IMR-90 (cell line): Measurements from ENCODE around the gene ASPA. TPM values are rescaled to one million over a fixed set of nuclear protein-coding genes. Genes with fewer than 3 reads are reported as not detected.

Source experiments
- ATAC-seq: fragments of 200-7000 bp; cut with Tn5 transposase; 2 replicates; pipeline ENCODE4 v1.9.1; 2020; ENCODE audit warnings: low read depth, mild to moderate bottlenecking, moderate library complexity
- BruUV-seq: library from RNA; stranded (reverse); fragments of 400-500 nt; replicated peaks from 2 replicates; lab custom pipeline; 2021; lab: Mats Ljungman, UMichigan
- CTCF ChIA-PET: fragments of 300-600 bp; formaldehyde crosslinking; extraction: SDS; loops from one replicate; lab custom pipeline; 2021; ENCODE audit warnings: antibody characterized with exemption; lab: Yijun Ruan, JAX
- POLR2A ChIA-PET: fragments of 300-600 bp; sonication (Branson Sonifier 250); formaldehyde crosslinking; loops from one replicate; lab custom pipeline; 2022; ENCODE audit warnings: antibody characterized with exemption; ENCODE audit not compliant: unreplicated experiment; lab: Charles Lee
- DNase-seq: peaks from one replicate; pipeline ENCODE4 v3.0.0; 2013
- H2AFZ ChIP-seq: replicated peaks from 2 replicates; pipeline ENCODE3; 2013; ENCODE audit warnings: low read length, mild to moderate bottlenecking; ENCODE audit not compliant: poor library complexity
- H2AK5ac ChIP-seq: 2 replicates; pipeline ENCODE4 v1.6.1; 2013; ENCODE audit warnings: low read depth, low read length, inconsistent platforms
- H2AK9ac ChIP-seq: replicated peaks from 2 replicates; pipeline ENCODE3; 2013; ENCODE audit warnings: mild to moderate bottlenecking, low read depth, low read length, moderate library complexity; ENCODE audit not compliant: poor library complexity
- H2BK120ac ChIP-seq: 2 replicates; pipeline ENCODE4 v1.6.1; 2013; ENCODE audit warnings: low read depth, low read length, inconsistent platforms
- H2BK15ac ChIP-seq: 3 replicates; pipeline ENCODE4 v1.6.1; 2013; ENCODE audit warnings: low read depth, low read length, inconsistent platforms
- H2BK20ac ChIP-seq: 2 replicates; pipeline ENCODE4 v1.6.1; 2013; ENCODE audit warnings: low read depth, mild to moderate bottlenecking, inconsistent platforms, low read length, moderate library complexity
- H2BK5ac ChIP-seq: 2 replicates; pipeline ENCODE4 v1.6.1; 2013; ENCODE audit warnings: mild to moderate bottlenecking, low read depth, low read length, inconsistent platforms; ENCODE audit not compliant: poor library complexity, severe bottlenecking
- H3K14ac ChIP-seq: replicated peaks from 2 replicates; pipeline ENCODE4 v1.6.1; 2013; ENCODE audit warnings: low read depth, low read length, inconsistent platforms
- H3K18ac ChIP-seq: 2 replicates; pipeline ENCODE4 v1.6.1; 2013; ENCODE audit warnings: low read depth, low read length, control low read depth
- H3K23ac ChIP-seq: 2 replicates; pipeline ENCODE4 v1.6.1; 2013; ENCODE audit warnings: low read depth, low read length, inconsistent platforms
- H3K27ac ChIP-seq: 2 replicates; pipeline ENCODE4 v1.5.1; 2013; ENCODE audit warnings: mild to moderate bottlenecking, control low read depth, low read length; ENCODE audit not compliant: insufficient read depth
- H3K27me3 ChIP-seq: 2 replicates; pipeline ENCODE4 v1.6.1; 2013; ENCODE audit warnings: low read length; ENCODE audit not compliant: control insufficient read depth, insufficient read depth
- H3K36me3 ChIP-seq: 2 replicates; pipeline ENCODE4 v1.6.1; 2013; ENCODE audit warnings: low read length, mixed read lengths; ENCODE audit not compliant: control insufficient read depth, insufficient read depth
- H3K4ac ChIP-seq: 2 replicates; pipeline ENCODE4 v1.6.1; 2013; ENCODE audit warnings: low read depth, low read length, inconsistent platforms
- H3K4me1 ChIP-seq: 2 replicates; pipeline ENCODE4 v1.6.1; 2013; ENCODE audit warnings: low read length, mixed read lengths; ENCODE audit not compliant: control insufficient read depth, insufficient read depth
- H3K4me2 ChIP-seq: 2 replicates; pipeline ENCODE4 v1.6.1; 2013; ENCODE audit warnings: low read depth, mild to moderate bottlenecking, control low read depth, low read length, moderate library complexity
- H3K4me3 ChIP-seq: 2 replicates; pipeline ENCODE4 v1.5.1; 2013; ENCODE audit warnings: low read depth, mild to moderate bottlenecking, control low read depth, low read length, moderate library complexity; ENCODE audit not compliant: insufficient read depth
- H3K56ac ChIP-seq: 2 replicates; pipeline ENCODE4 v1.6.1; 2013; ENCODE audit warnings: low read length, inconsistent platforms; ENCODE audit not compliant: insufficient read depth; ENCODE audit errors: extremely low read depth
- H3K79me1 ChIP-seq, 2 experiments: 2 replicates each; pipeline ENCODE4 v1.6.1; 2013; ENCODE audit warnings: low read length in 2 of 2, inconsistent platforms in 1 of 2, low read depth in 1 of 2
- H3K9ac ChIP-seq: 2 replicates; pipeline ENCODE4 v1.6.1; 2013; ENCODE audit warnings: low read depth, low read length, control low read depth
- H3K9me1 ChIP-seq: 2 replicates; pipeline ENCODE4 v1.6.1; 2013; ENCODE audit warnings: low read length, inconsistent platforms; ENCODE audit not compliant: insufficient read depth
- H3K9me3 ChIP-seq: 2 replicates; pipeline ENCODE4 v1.6.1; 2013; ENCODE audit warnings: low read length; ENCODE audit not compliant: control insufficient read depth, insufficient read depth
- H4K20me1 ChIP-seq: 2 replicates; pipeline ENCODE4 v1.6.1; 2013; ENCODE audit warnings: low read length, inconsistent platforms; ENCODE audit not compliant: insufficient read depth
- H4K5ac ChIP-seq: 2 replicates; pipeline ENCODE4 v1.6.1; 2013; ENCODE audit warnings: mild to moderate bottlenecking, low read depth, low read length, control low read depth
- H4K8ac ChIP-seq, 2 experiments: 2 replicates each; pipeline ENCODE4 v1.6.1; 2013; ENCODE audit warnings: low read depth in 2 of 2, low read length in 2 of 2, control low read depth in 1 of 2, inconsistent platforms in 1 of 2
- H4K91ac ChIP-seq: 2 replicates; pipeline ENCODE4 v1.6.1; 2013; ENCODE audit warnings: low read depth, low read length, inconsistent platforms; ENCODE audit not compliant: insufficient read depth
- BHLHE40 ChIP-seq: fragments of 150-350 bp; IDR thresholded peaks from 2 replicates; pipeline ENCODE4 v1.6.1; 2016; ENCODE audit warnings: mild to moderate bottlenecking, low read depth, low read length
- CEBPB ChIP-seq: IDR thresholded peaks from 2 replicates; pipeline ENCODE4 v1.6.1; 2012; ENCODE audit warnings: low read depth, low read length, improper control_type of control experiment
- CHD1 ChIP-seq: IDR thresholded peaks from 2 replicates; pipeline ENCODE4 v1.6.1; 2012; ENCODE audit warnings: low read depth, low read length, improper control_type of control experiment
- CTCF ChIP-seq: conservative IDR thresholded peaks from 2 replicates; pipeline ENCODE4 v1.5.1; 2012; ENCODE audit warnings: mild to moderate bottlenecking, low read depth, low read length, improper control_type of control experiment
- ELK1 ChIP-seq: fragments of 150-350 bp; IDR thresholded peaks from 2 replicates; pipeline ENCODE4 v1.6.1; 2016; ENCODE audit warnings: low read depth, mild to moderate bottlenecking, low read length, moderate library complexity, borderline replicate concordance
- FOS ChIP-seq: fragments of 150-350 bp; IDR thresholded peaks from 2 replicates; pipeline ENCODE4 v1.6.1; 2016; ENCODE audit warnings: low read depth, low read length
- MAFK ChIP-seq: IDR thresholded peaks from 2 replicates; pipeline ENCODE4 v1.6.1; 2012; ENCODE audit warnings: low read depth, low read length, improper control_type of control experiment
- MAZ ChIP-seq: IDR thresholded peaks from 2 replicates; pipeline ENCODE4 v1.6.1; 2012; ENCODE audit warnings: low read depth, mild to moderate bottlenecking, low read length, improper control_type of control experiment, moderate library complexity, borderline replicate concordance
- MXI1 ChIP-seq: IDR thresholded peaks from 2 replicates; pipeline ENCODE4 v1.6.1; 2012; ENCODE audit warnings: low read depth, mild to moderate bottlenecking, low read length, moderate library complexity, borderline replicate concordance
- NFE2L2 ChIP-seq: fragments of 150-350 bp; IDR thresholded peaks from 2 replicates; pipeline ENCODE4 v1.6.1; 2016; ENCODE audit warnings: low read depth, mild to moderate bottlenecking, low read length
- POLR2A ChIP-seq: IDR thresholded peaks from 2 replicates; pipeline ENCODE4 v1.6.1; 2012; ENCODE audit warnings: mild to moderate bottlenecking, low read depth, low read length
- RAD21 ChIP-seq: IDR thresholded peaks from 2 replicates; pipeline ENCODE4 v1.6.1; 2012; ENCODE audit warnings: low read length, improper control_type of control experiment
- RCOR1 ChIP-seq: IDR thresholded peaks from 2 replicates; pipeline ENCODE4 v1.6.1; 2012; ENCODE audit warnings: mild to moderate bottlenecking, low read length, improper control_type of control experiment; ENCODE audit not compliant: insufficient replicate concordance
- RFX5 ChIP-seq: IDR thresholded peaks from 2 replicates; pipeline ENCODE4 v1.8.0; 2012; ENCODE audit warnings: low read depth, mild to moderate bottlenecking, low read length, moderate library complexity
- SMC3 ChIP-seq: fragments of 150-350 bp; IDR thresholded peaks from 2 replicates; pipeline ENCODE4 v1.6.1; 2016; ENCODE audit warnings: low read depth, mild to moderate bottlenecking, antibody characterized with exemption, low read length, moderate library complexity
- WGBS, 2 experiments: methylation state at CpG; one replicate each; pipeline versions ENCODE4 v1.1.5 to v1.1.7; 2013; ENCODE audit warnings: missing lambda C conversion rate in 2 of 2; ENCODE audit not compliant: insufficient read length in 1 of 2; ENCODE audit errors: extremely low coverage in 2 of 2; 5-methylcytosine and 5-hydroxymethylcytosine counted together
- dilution Hi-C: fragments of 300-500 bp; cut with HindIII; formaldehyde crosslinking; loops from one replicate; pipeline ENCODE4 v1.14.3; 2018; ENCODE audit warnings: low sequenced_read_pairs; ENCODE audit not compliant: unreplicated experiment
- in situ Hi-C: fragments of 300-500 bp; cut with MboI; formaldehyde crosslinking; loops from 3 replicates; pipeline ENCODE4 v1.14.3; 2019; ENCODE audit warnings: low sequenced_read_pairs, inconsistent platforms, mixed read lengths
- intact Hi-C: fragments of 100-400 bp; cut with micrococcal nuclease; formaldehyde crosslinking; loops from 2 replicates; pipeline ENCODE4 v1.10.0; 2022
- polyA plus RNA-seq, 3 experiments: library from polyadenylated mRNA; depleted of rRNA; stranded (reverse); fragments of >200 nt; gene quantifications; 2 replicates each; pipeline ENCODE4 v1.2.3, GENCODE V29; 2012; ENCODE audit warnings: low replicate concordance in 1 of 3
- total RNA-seq: library from RNA; depleted of rRNA; stranded (reverse); fragments of >200 nt; gene quantifications from 2 replicates; pipeline ENCODE4 v1.2.3, GENCODE V29; 2012
- TF ChIP-seq, protein P1 (sequence below): fragments of 150-350 bp; IDR thresholded peaks from 2 replicates; pipeline ENCODE4 v1.6.1; 2017; ENCODE audit warnings: mild to moderate bottlenecking, antibody characterized with exemption, low read length, low read depth

The ASPA gene
- total and polyA plus RNA-seq, 2 of the 4 experiments (the other 2 are of a cell fraction), result 0.02 TPM; not detected in 1

DNA sequence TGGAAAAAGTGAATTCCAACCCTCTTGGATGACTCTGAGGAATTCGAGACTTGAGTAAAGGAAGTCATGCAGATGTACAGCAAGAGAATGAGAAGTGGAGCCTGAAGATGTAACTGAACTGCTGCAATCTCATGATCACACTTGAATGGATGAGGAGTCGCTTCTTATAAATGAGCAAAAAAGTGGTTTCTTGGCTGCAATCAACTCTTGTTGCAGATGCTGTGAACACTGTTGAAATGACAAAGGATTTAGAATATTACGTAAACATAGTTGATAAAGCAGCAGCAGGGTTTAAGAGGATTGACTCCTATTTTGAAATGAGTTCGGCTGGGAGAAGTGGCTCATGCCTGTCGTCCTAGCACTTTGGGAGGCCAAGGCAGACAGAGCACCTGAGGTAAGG is 25.5 kb downstream of the ASPA start:
- H3K79me1 ChIP-seq, result no peaks in the 10 kb centered on the region
- H2BK5ac ChIP-seq, result no peak overlapping the region
- TF ChIP-seq, protein P1, sequence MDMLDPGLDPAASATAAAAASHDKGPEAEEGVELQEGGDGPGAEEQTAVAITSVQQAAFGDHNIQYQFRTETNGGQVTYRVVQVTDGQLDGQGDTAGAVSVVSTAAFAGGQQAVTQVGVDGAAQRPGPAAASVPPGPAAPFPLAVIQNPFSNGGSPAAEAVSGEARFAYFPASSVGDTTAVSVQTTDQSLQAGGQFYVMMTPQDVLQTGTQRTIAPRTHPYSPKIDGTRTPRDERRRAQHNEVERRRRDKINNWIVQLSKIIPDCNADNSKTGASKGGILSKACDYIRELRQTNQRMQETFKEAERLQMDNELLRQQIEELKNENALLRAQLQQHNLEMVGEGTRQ, result no peak
- TF ChIP-seq CTCF, result no peak
- TF ChIP-seq RCOR1, result no peak
- no peak for TF ChIP-seq POLR2A
- TF ChIP-seq ELK1, result no peak
- no peak for TF ChIP-seq CEBPB
- no peak for TF ChIP-seq MAFK
- no peak for TF ChIP-seq NFE2L2
- no peak for TF ChIP-seq RFX5
- no peak for TF ChIP-seq SMC3
- no peak for TF ChIP-seq MXI1
- TF ChIP-seq CHD1, result no peak
- TF ChIP-seq BHLHE40, result no peak
- no peak for TF ChIP-seq RAD21
- no peak for TF ChIP-seq FOS
- TF ChIP-seq MAZ, result no peak
- no peak overlapping the region for H3K4me3 ChIP-seq
- POLR2A ChIA-PET, result no interaction called here
- H3K14ac ChIP-seq, result no peak overlapping the region
- no peak overlapping the region for H3K27ac ChIP-seq
- no peak; the same call in 1 of the 2 replicates for ATAC-seq
- no peaks in the 10 kb centered on the region for H4K20me1 ChIP-seq
- H3K56ac ChIP-seq, result no peak overlapping the region
- no peak overlapping the region for H4K5ac ChIP-seq
- H3K27me3 ChIP-seq, result no peaks in the 10 kb centered on the region
- no TSS peak for BruUV-seq
- H2BK15ac ChIP-seq, result no peak overlapping the region
- no peaks in the 10 kb centered on the region for H3K36me3 ChIP-seq
- no peak overlapping the region for H2AK9ac ChIP-seq
- in situ Hi-C loops (no loop called here), dilution Hi-C loops (no loop called here), intact Hi-C loops (no loop called here)
- no peak overlapping the region for H2AFZ ChIP-seq
- no peak for DNase-seq
- WGBS, 2 experiments, result 37% methylated on average over 2 of the region's 5 CpGs; no CpG with 5 or more reads in 1 of the 2 experiments
- H2AK5ac ChIP-seq, result no peak overlapping the region
- no peak overlapping the region for H2BK20ac ChIP-seq
- H3K23ac ChIP-seq, result no peak overlapping the region
- no peak overlapping the region for H3K4me2 ChIP-seq
- no peak overlapping the region for H4K91ac ChIP-seq
- H3K4ac ChIP-seq, result no peak overlapping the region
- CTCF ChIA-PET, result no interaction called here
- H3K18ac ChIP-seq, result no peak overlapping the region
- H3K9ac ChIP-seq, result no peak overlapping the region
- no peaks in the 10 kb centered on the region for H3K9me1 ChIP-seq
- H2BK120ac ChIP-seq, result no peak overlapping the region
- no peaks in the 10 kb centered on the region for H3K9me3 ChIP-seq
- H4K8ac ChIP-seq, result no peak overlapping the region
- H3K4me1 ChIP-seq, result no peaks in the 10 kb centered on the region
